Cardiac fibroblast (primary cell): ENCODE data around the gene LRRTM4.
A peak's percentile ranks its signal among the peaks of the same experiment; 100 is the strongest.

Source experiments
- DNase-seq, 2 donors: peaks; one replicate each; pipeline versions ENCODE4 v3.0.0 to v3.0.0-alpha.2; 2010; ENCODE audit warnings: low read depth in 2 of 2
- H3K4me3 ChIP-seq, 2 donors: replicated peaks in 1 of 2; 1 replicate in 1 of 2; 2 replicates in 1 of 2; pipeline ENCODE4 v1.5.1; 2011; ENCODE audit warnings: low read depth in 2 of 2, low read length in 2 of 2, mild to moderate bottlenecking in 2 of 2, moderate library complexity in 1 of 2
- CTCF ChIP-seq: IDR thresholded peaks from one replicate; pipeline ENCODE4 v1.5.1; 2011; ENCODE audit warnings: low read depth, mild to moderate bottlenecking, low read length, inconsistent platforms

LRRTM4 gene

GRCh38 chr2:77270433-77270832, 251.7 kb downstream of the LRRTM4 start:
- TF ChIP-seq CTCF: no peak
- H3K4me3 ChIP-seq: no peak overlapping the region
- DNase-seq: no peak

GRCh38 chr2:77268626-77269025, 253.6 kb downstream of the LRRTM4 start:
- no peak for TF ChIP-seq CTCF
- DNase-seq: no peak
- H3K4me3 ChIP-seq: no peak overlapping the region

- no peak for TF ChIP-seq CTCF
- DNase-seq: no peak
- no peak overlapping the region for H3K4me3 ChIP-seq
These were observed 289.2 kb downstream of the LRRTM4 start for GRCh38 chr2:77232909-77233425.

- TF ChIP-seq CTCF: no peak
- H3K4me3 ChIP-seq: no peak overlapping the region
- DNase-seq: peak in 1 of 2 donors; percentile 6
These were observed 293.8 kb downstream of the LRRTM4 start for GRCh38 chr2:77228391-77228790.

GRCh38 chr2:77210725-77211124, 311.5 kb downstream of the LRRTM4 start:
- no peak for DNase-seq

GRCh38 chr2:77207331-77207730, 314.8 kb downstream of the LRRTM4 start:
- no peak for TF ChIP-seq CTCF
- H3K4me3 ChIP-seq: no peak overlapping the region
- DNase-seq: no peak

More at GRCh38 chr2:77210725-77211124, 311.5 kb downstream of the LRRTM4 start:
- no peak overlapping the region for H3K4me3 ChIP-seq
- no peak for TF ChIP-seq CTCF

- H3K4me3 ChIP-seq: no peak overlapping the region
- no peak for TF ChIP-seq CTCF
- DNase-seq: no peak
These were observed 320.4 kb downstream of the LRRTM4 start for GRCh38 chr2:77201755-77202154.
